K562 (cell line): ENCODE data around the gene CREBL2. TPM values are rescaled to one million over a fixed set of nuclear protein-coding genes. Genes with fewer than 3 reads are reported as not detected.
"Not testable (repeated sequence)": the region's sequence is repeated elsewhere in the genome, so short reads cannot be mapped to it uniquely, and the experiment has no call there.

Experiments
- ATAC-seq: fragments of 200-7000 bp; cut with Tn5 transposase; 3 replicates; pipeline ENCODE4 v1.9.1; 2020; ENCODE audit warnings: moderate library complexity
- BruUV-seq: library from RNA; stranded (reverse); fragments of 400-500 nt; replicated peaks from 2 replicates; lab custom pipeline; 2021; lab: Mats Ljungman, UMichigan
- CTCF ChIA-PET: fragments of 300-600 bp; formaldehyde crosslinking; extraction: SDS; loops from one replicate; lab custom pipeline; 2021; ENCODE audit warnings: low intra/inter-chr PET ratio; lab: Yijun Ruan, JAX
- POLR2A ChIA-PET: fragments of 300-600, 350-650 bp; sonication (Branson Sonifier 250); formaldehyde crosslinking; extraction: SDS; loops from one replicate; lab custom pipeline; 2021; ENCODE audit warnings: antibody characterized with exemption, inconsistent platforms; lab: Yijun Ruan, JAX
- DNase-seq, 4 experiments: peaks; one replicate each; pipeline versions ENCODE4 v3.0.0 to v3.0.0-alpha.2; 2011 to 2018; ENCODE audit warnings: low spot score in 3 of 4, mixed read lengths in 3 of 4; ENCODE audit errors: extremely low read depth in 1 of 4
- FAIRE-seq: peaks from 2 replicates; lab custom pipeline; 2011; peaks lifted over from hg19 to GRCh38; lab: Jason Lieb, UNC
- H2AFZ ChIP-seq: 2 replicates; pipeline ENCODE4 v1.6.0; 2011; ENCODE audit warnings: low read depth, low read length, control low read depth, inconsistent platforms
- H3K27ac ChIP-seq: fragments of 200-600 bp; 3 replicates; pipeline ENCODE4 v1.8.0; 2011; ENCODE audit warnings: low read depth, mild to moderate bottlenecking, control low read depth, inconsistent platforms, low read length, moderate library complexity, mixed read lengths; ENCODE audit errors: extremely low read depth
- H3K27me3 ChIP-seq, 2 experiments: fragments of 300-600 bp in 1 of 2; 2 replicates in 1 of 2; 3 replicates in 1 of 2; pipeline versions ENCODE4 v1.6.0 to v1.8.0; 2011; ENCODE audit warnings: inconsistent platforms in 2 of 2, low read length in 2 of 2, mild to moderate bottlenecking in 1 of 2, mixed read lengths in 1 of 2, moderate library complexity in 1 of 2; ENCODE audit not compliant: control insufficient read depth in 2 of 2, insufficient read depth in 2 of 2
- H3K36me3 ChIP-seq: fragments of 300-600 bp; 3 replicates; pipeline ENCODE4 v1.8.0; 2011; ENCODE audit warnings: mild to moderate bottlenecking, low read length, inconsistent platforms; ENCODE audit not compliant: control insufficient read depth, insufficient read depth
- H3K4me1 ChIP-seq, 2 experiments: fragments of 200-600 bp in 1 of 2; replicated peaks in 1 of 2; 2 replicates in 1 of 2; 3 replicates in 1 of 2; pipeline versions ENCODE4 v1.5.1 to v1.8.0; 2011; ENCODE audit warnings: inconsistent platforms in 2 of 2, low read length in 2 of 2, mild to moderate bottlenecking in 1 of 2, mixed read lengths in 1 of 2, moderate library complexity in 1 of 2; ENCODE audit not compliant: control insufficient read depth in 2 of 2, insufficient read depth in 2 of 2
- H3K4me2 ChIP-seq: 2 replicates; pipeline ENCODE4 v1.6.1; 2011; ENCODE audit warnings: low read length, control low read depth, inconsistent platforms, mixed read lengths; ENCODE audit not compliant: insufficient read depth
- H3K4me3 ChIP-seq: fragments of 200-600 bp; sonication (generic), shearing (Covaris generic); 2 replicates; pipeline ENCODE4 v1.5.1; 2016; ENCODE audit warnings: control low read depth, inconsistent platforms
- H3K79me2 ChIP-seq: fragments of 200-600 bp; 3 replicates; pipeline ENCODE4 v1.8.0; 2011; ENCODE audit warnings: low read length, inconsistent platforms; ENCODE audit not compliant: control insufficient read depth, insufficient read depth
- H3K9ac ChIP-seq, 2 experiments: 2 replicates each; pipeline versions ENCODE4 v1.6.0 to v1.6.1; 2011; ENCODE audit warnings: low read depth in 2 of 2, low read length in 2 of 2, control low read depth in 1 of 2, inconsistent platforms in 1 of 2, mild to moderate bottlenecking in 1 of 2, mixed read lengths in 1 of 2; ENCODE audit not compliant: insufficient read depth in 1 of 2
- H3K9me1 ChIP-seq: one replicate; pipeline ENCODE4 v1.6.0; 2011; ENCODE audit warnings: inconsistent platforms, mild to moderate bottlenecking, low read length, moderate library complexity; ENCODE audit not compliant: control insufficient read depth, insufficient read depth
- H3K9me3 ChIP-seq: replicated peaks from 2 replicates; pipeline ENCODE4 v1.5.1; 2011; ENCODE audit warnings: low read depth, low read length, inconsistent platforms; ENCODE audit not compliant: control insufficient read depth, insufficient read depth
- H4K20me1 ChIP-seq: replicated peaks from 2 replicates; pipeline ENCODE4 v1.6.1; 2011; ENCODE audit warnings: low read length, inconsistent platforms, mixed read lengths; ENCODE audit not compliant: control insufficient read depth, insufficient read depth
- MEIS2 ChIP-seq: fragments of 450-650 bp; IDR thresholded peaks from 2 replicates; pipeline ENCODE4 v1.6.1; 2014; ENCODE audit warnings: mild to moderate bottlenecking; ENCODE audit not compliant: partially characterized antibody
- ZNF431 ChIP-seq: sonication (generic); formaldehyde crosslinking; IDR thresholded peaks from 2 replicates; pipeline ENCODE4 v1.8.0; 2022; ENCODE audit warnings: mild to moderate bottlenecking, missing genetic modification reagents
- WGBS: fragments of 100-300 bp; shearing (Covaris generic); methylation state at CpG from one replicate; pipeline ENCODE4 v1.1.6; 2016; ENCODE audit warnings: low coverage, mixed read lengths; ENCODE audit not compliant: insufficient coverage; ENCODE audit errors: missing lambda C conversion rate; 5-methylcytosine and 5-hydroxymethylcytosine counted together
- in situ Hi-C: fragments of 300-500 bp; cut with MboI; formaldehyde crosslinking; loops from 4 replicates; pipeline ENCODE4 v1.15.0; 2018; ENCODE audit warnings: inconsistent platforms, mixed read lengths
- intact Hi-C: fragments of 100-400 bp; cut with micrococcal nuclease; formaldehyde crosslinking; loops from 2 replicates; pipeline ENCODE4 v1.14.2; 2022
- polyA plus RNA-seq, 8 experiments: library from polyadenylated mRNA; depleted of rRNA in 4 of 8; stranded (reverse) in 5 of 8; unstranded in 3 of 8; fragments of >200 nt; fragmentation: Nextera tagmentation in 2 of 8; fragmentation: Illumina TruSeq in 1 of 8; extraction: Ambion mirVana in 2 of 8; extraction: Trizol in 1 of 8; gene quantifications; 2 replicates each; pipeline versions ENCODE4 v1.2.1 to v1.2.3, GENCODE V29; 2011 to 2014; ENCODE audit warnings: inconsistent platforms in 1 of 8, missing spikeins in 1 of 8
- total RNA-seq, 7 experiments: library from RNA; depleted of rRNA in 6 of 7; stranded (reverse); fragments of >200 nt in 6 of 7; fragmentation: Illumina TruSeq in 2 of 7; extraction: Trizol in 2 of 7; gene quantifications; 2 replicates each; pipeline versions ENCODE4 v1.2.1 to v1.2.3, GENCODE V29; 2011 to 2021; ENCODE audit warnings: low replicate concordance in 1 of 7
- TF ChIP-seq, protein P1 (sequence below): fragments of 250-450 bp; sonication (Bioruptor Pico); IDR thresholded peaks from 2 replicates; pipeline ENCODE4 v1.5.0; 2022; ENCODE audit warnings: mild to moderate bottlenecking

The CREBL2 gene
- total and polyA plus RNA-seq, 9 of the 15 experiments (the other 6 are each of a cell fraction or from before 2014, with no cell fraction given), result 1.7 to 7.3 (median 5.2) TPM

GRCh38 chr12:12577786-12578185, 33.9 kb upstream of the CREBL2 start (continued):
- TF ChIP-seq, protein P1, sequence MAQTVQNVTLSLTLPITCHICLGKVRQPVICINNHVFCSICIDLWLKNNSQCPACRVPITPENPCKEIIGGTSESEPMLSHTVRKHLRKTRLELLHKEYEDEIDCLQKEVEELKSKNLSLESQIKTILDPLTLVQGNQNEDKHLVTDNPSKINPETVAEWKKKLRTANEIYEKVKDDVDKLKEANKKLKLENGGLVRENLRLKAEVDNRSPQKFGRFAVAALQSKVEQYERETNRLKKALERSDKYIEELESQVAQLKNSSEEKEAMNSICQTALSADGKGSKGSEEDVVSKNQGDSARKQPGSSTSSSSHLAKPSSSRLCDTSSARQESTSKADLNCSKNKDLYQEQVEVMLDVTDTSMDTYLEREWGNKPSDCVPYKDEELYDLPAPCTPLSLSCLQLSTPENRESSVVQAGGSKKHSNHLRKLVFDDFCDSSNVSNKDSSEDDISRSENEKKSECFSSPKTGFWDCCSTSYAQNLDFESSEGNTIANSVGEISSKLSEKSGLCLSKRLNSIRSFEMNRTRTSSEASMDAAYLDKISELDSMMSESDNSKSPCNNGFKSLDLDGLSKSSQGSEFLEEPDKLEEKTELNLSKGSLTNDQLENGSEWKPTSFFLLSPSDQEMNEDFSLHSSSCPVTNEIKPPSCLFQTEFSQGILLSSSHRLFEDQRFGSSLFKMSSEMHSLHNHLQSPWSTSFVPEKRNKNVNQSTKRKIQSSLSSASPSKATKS (CRISPR knock-in tag), result no peak
- TF ChIP-seq MEIS2, result no peak
- TF ChIP-seq ZNF431, result no peak

DNA sequence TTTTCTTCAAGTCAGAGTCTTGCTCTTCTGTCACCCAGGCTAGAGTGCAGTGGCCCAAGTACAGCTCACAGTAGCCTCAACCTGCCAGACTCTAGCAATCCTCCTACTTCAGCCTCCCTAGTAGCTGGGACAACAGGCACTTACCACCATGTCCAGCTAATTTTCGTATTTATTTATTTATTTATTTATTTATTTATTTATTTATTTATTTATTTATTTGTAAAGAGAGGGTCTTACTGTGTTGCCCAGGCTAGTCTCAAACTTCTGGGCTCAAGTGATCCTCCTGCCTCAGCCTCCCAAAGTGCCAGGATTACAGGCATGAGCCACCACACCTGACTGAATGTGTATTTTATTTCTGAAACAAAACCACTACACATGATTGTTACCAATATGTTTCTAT, 31.0 kb upstream of the CREBL2 start:
- H3K4me3 ChIP-seq, H3K9ac ChIP-seq, in situ Hi-C loops, FAIRE-seq, ATAC-seq, H3K79me2 ChIP-seq, intact Hi-C loops, H3K27ac ChIP-seq, H3K27me3 ChIP-seq, H3K4me2 ChIP-seq, H4K20me1 ChIP-seq, H3K9me3 ChIP-seq, DNase-seq, POLR2A ChIA-PET, H3K36me3 ChIP-seq, H3K9me1 ChIP-seq, H3K4me1 ChIP-seq, H2AFZ ChIP-seq, BruUV-seq: not testable (repeated sequence)
- 0% methylated on average over 1 of the region's 1 CpG for WGBS
- CTCF ChIA-PET, result interaction anchor here (0.6 kb wide), 1 partner anchor 223 kb away, joined by 3 read pairs; no protein-coding TSS in a partner anchor
